NT2/D1 (cell line): ENCODE results near the gene TBX2.

Experiments used
- SUZ12 ChIP-seq: IDR thresholded peaks from 2 replicates; pipeline ENCODE4 v1.6.1; 2011; ENCODE audit not compliant: insufficient read length, insufficient read depth; ENCODE audit errors: extremely low read depth
- YY1 ChIP-seq: IDR thresholded peaks from 2 replicates; pipeline ENCODE4 v1.6.1; 2011; ENCODE audit not compliant: insufficient read length, insufficient read depth
- ZNF274 ChIP-seq: IDR thresholded peaks from 2 replicates; pipeline ENCODE4 v1.6.1; 2011; ENCODE audit warnings: mild to moderate bottlenecking, low read depth, low read length

DNA sequence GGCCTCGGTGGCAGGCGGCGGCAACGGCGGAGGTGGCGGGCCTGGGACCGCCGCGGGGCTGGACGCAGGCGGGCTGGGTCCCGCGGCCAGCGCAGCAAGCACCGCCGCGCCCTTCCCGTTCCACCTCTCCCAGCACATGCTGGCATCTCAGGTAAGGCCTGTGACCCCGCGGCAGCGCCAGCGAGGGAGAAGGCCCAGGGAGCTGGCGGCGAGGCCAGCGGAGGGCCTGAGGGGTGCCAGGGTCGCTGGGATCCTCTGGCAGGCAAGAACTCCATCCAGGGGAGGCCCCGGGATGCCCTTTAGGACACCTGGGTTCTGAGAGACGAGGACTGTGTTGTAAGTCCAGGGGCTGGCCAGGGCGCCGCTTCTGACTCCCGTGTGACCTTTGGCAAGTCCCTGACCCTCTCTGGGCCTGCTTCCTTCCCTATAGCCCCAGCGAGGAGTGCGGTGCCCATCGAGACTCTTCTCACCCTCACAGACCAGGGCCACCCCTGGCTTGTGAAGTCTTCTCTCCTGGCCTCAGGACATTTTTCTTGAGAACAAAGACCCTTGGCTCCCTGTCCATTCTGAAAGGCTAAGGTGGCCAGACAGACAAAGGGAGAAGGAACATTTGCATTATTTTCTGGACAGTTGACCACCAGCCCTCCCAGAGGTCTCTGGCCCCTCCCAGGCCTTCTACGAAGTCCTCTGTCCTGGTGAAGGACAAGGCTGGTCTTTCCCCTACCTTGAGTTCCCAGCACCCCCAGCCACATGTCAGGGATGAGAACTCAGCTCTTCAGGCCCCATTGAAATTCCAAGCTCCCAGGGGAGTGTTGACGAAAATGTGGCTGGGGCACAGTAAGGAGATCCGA lies 6.3 kb downstream of the TBX2 start:
- TF ChIP-seq SUZ12, result no peak
- TF ChIP-seq YY1, result no peak
- no peak for TF ChIP-seq ZNF274
